Measurements from ENCODE around the gene MCTP2. TPM values are rescaled to one million over a fixed set of nuclear protein-coding genes. Genes with fewer than 3 reads are reported as not detected.

The MCTP2 gene
- total and polyA plus RNA-seq, 2 of the 8 experiments (the other 6 are each of a cell fraction or from before 2014, with no cell fraction given): 3.4 to 4.5 TPM

DNA sequence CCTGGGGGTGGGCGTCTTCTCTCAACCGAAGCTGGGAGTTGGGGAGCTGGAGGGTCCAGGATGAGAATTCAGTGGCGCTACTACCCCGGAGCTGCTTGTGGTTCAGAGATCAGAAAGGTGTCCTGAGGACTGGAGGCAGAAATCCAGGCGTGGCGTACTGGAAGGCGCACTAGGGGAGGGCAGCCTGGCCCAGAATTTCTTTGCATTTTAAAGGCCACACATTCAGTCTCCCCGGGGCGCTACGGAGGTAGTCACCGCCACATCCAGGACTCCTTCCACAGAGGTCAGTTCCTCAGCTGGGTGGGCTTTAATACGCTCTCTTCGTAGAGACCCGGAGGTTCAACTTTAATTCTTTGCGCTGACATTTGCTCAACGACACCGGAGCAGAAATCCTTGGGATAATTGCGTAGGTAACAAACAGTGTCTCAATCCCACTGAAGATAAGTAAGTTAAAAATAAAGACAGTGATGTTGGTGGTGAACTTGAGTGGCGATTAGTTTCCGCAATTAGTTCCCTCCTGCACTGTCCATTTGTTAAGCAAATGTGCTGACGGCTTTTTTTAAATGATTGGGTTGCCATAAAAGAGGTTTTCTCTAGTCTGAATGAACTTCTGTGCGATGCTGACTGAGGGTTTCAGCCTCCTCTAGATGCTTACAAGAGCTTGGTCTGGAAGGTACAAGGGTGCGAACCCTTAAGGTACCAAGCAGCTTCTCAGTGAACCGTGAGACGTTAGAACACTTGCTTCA, 535 bp downstream of the MCTP2 start:
- Histone ChIP-seq H3K14ac (ENCODE audit: insufficient read length) (no peak overlapping the region), H3K4ac (replicated peaks; ENCODE audit: insufficient read length, low read depth, low read length) (no peak overlapping the region), H3K79me2 (ENCODE audit: control insufficient read depth in 1 of 2, insufficient read depth in 2 of 2, low read length in 2 of 2) (no peaks in the 10 kb centered on the region), H2BK12ac (ENCODE audit: low read depth, low read length) (no peak overlapping the region), H4K20me1 (replicated peaks in 1 of 2; ENCODE audit: control insufficient read depth in 1 of 2, insufficient read depth in 2 of 2, low read length in 2 of 2) (no peaks in the 10 kb centered on the region), H3K4me3 (ENCODE audit: extremely low read depth in 1 of 4, insufficient read depth in 2 of 4, low read depth in 3 of 4, low read length in 4 of 4) (peak overlapping the region; percentile 45 to 81 (median 66)), H3K18ac (ENCODE audit: extremely low read depth, low read length) (no peak overlapping the region; the same call in 1 of the 2 replicates), H4K8ac (ENCODE audit: extremely low read depth, insufficient read depth, low read length) (peak overlapping the region; percentile 65; the same call in 1 of the 2 replicates), H3K23me2 (ENCODE audit: low read depth, low read length) (peaks cover 15% of the 10 kb centered on the region), H2BK15ac (ENCODE audit: low read length) (no peak overlapping the region; the same call in 1 of the 2 replicates), H2BK20ac (ENCODE audit: low read length) (no peak overlapping the region), H4K5ac (ENCODE audit: insufficient read length, low read depth, low read length) (no peak overlapping the region), H3K27ac (ENCODE audit: low read depth, low read length) (no peak overlapping the region), H2AFZ (ENCODE audit: low read length) (peak overlapping the region; percentile 42; the same call in 1 of the 2 replicates), H2BK5ac (ENCODE audit: low read depth, low read length) (no peak overlapping the region; the same call in 1 of the 2 replicates), H2AK5ac (ENCODE audit: low read depth, low read length) (no peak overlapping the region), H3K23ac (ENCODE audit: insufficient read length) (no peak overlapping the region), H3K4me1 (replicated peaks in 1 of 4; ENCODE audit: control insufficient read depth in 3 of 4, insufficient read depth in 4 of 4, low read length in 3 of 4) (peaks cover 0 to 5% (median 0%) of the 10 kb centered on the region in 4 experiments; a peak in 3 of 7 replicates), H3K56ac (replicated peaks; ENCODE audit: insufficient read length, low read depth, low read length) (no peak overlapping the region), H3K36me3 (ENCODE audit: control insufficient read depth in 2 of 4, insufficient read depth in 4 of 4, low read length in 3 of 4) (no peaks in the 10 kb centered on the region), H2BK120ac (replicated peaks; ENCODE audit: low read depth, low read length) (no peak overlapping the region), H3K27me3 (replicated peaks in 1 of 4; ENCODE audit: control insufficient read depth in 3 of 4, extremely low read depth in 1 of 4, insufficient read depth in 3 of 4, low read length in 3 of 4) (peaks cover 0 to 11% (median 5%) of the 10 kb centered on the region in 4 experiments; a peak in 6 of 7 replicates), H3K9me3 (ENCODE audit: insufficient read depth in 2 of 2, low read depth in 1 of 2, low read length in 1 of 2) (no peaks in the 10 kb centered on the region), H4K91ac (replicated peaks; ENCODE audit: insufficient read length, low read length) (no peak overlapping the region), H3K79me1 (ENCODE audit: low read depth, low read length) (no peaks in the 10 kb centered on the region), H3K4me2 (ENCODE audit: insufficient read depth in 1 of 2, low read depth in 2 of 2, low read length in 2 of 2) (peak overlapping the region; percentile 96 to 98), H3K9ac (replicated peaks in 1 of 4; ENCODE audit: extremely low read depth in 1 of 4, low read depth in 3 of 4, low read length in 3 of 4) (peak overlapping the region in 1 of 4 experiments; percentile 29; a peak in 4 of 7 replicates)
- ChIA-PET CTCF (ENCODE audit: partially characterized antibody) (interaction anchor here (0.5 to 4.7 kb wide), 5 partner anchors 10 to 102 kb away, joined by 3 to 20 read pairs (median 6); no protein-coding TSS in a partner anchor), POLR2A (ENCODE audit: partially characterized antibody) (no interaction called here)
- 5% methylated on average over 25 of the region's 25 CpGs; no CpG with 5 or more reads in 1 of the 2 experiments for WGBS, 2 experiments (ENCODE audit: extremely low coverage in 1 of 2, insufficient coverage in 1 of 2, insufficient read length in 1 of 2, insufficient replicate concordance in 2 of 2, low coverage in 1 of 2, low lambda C conversion rate in 2 of 2, missing lambda C conversion rate in 1 of 2)
- FAIRE-seq (no peak), DNase-seq (ENCODE audit: low read depth in 1 of 2, low spot score in 2 of 2) (peak in 1 of 2 experiments; percentile 31)
- TF ChIP-seq TAF1 (IDR thresholded peaks at IDR 0.05; ENCODE audit: low read depth, low read length) (0 out of 2 replicates have a peak, but pooled peaks have one; percentile 19), POLR2A (IDR thresholded peaks at IDR 0.05; ENCODE audit: control extremely low read depth in 1 of 2, low read depth in 2 of 2, low read length in 2 of 2) (no peak), SIRT6 (IDR thresholded peaks at IDR 0.05; ENCODE audit: low read length) (no peak), RBBP5 (IDR thresholded peaks at IDR 0.05; ENCODE audit: borderline replicate concordance, low read depth, low read length) (peak; percentile 16; the same call in 1 of the 2 replicates), FOSL1 (IDR thresholded peaks at IDR 0.05; ENCODE audit: insufficient read depth, low read depth, low read length) (no peak), NANOG (IDR thresholded peaks at IDR 0.05; ENCODE audit: insufficient read depth, low read depth, low read length, poor library complexity, severe bottlenecking) (no peak), CHD2 (IDR thresholded peaks at IDR 0.05; ENCODE audit: low read length) (no peak), EP300 (IDR thresholded peaks at IDR 0.05; ENCODE audit: borderline replicate concordance in 1 of 2, low read depth in 2 of 2, low read length in 2 of 2) (no peak), PHF8 (conservative IDR thresholded peaks at IDR 0.05; ENCODE audit: low read depth, low read length) (no peak), CHD1 (IDR thresholded peaks at IDR 0.05; ENCODE audit: low read depth, low read length) (no peak), CREB1 (IDR thresholded peaks at IDR 0.05) (peak; percentile 9; the same call in 1 of the 2 replicates), JUND (IDR thresholded peaks at IDR 0.05; ENCODE audit: low read length) (no peak)
